Duodenal mucosa (tissue), 2 donors: ENCODE data around the gene SLCO2A1.

ENCODE experiments used
- H3K27ac ChIP-seq: one replicate; pipeline ENCODE4 v1.7.0; 2013; ENCODE audit warnings: low read depth, low read length
- H3K27me3 ChIP-seq, 2 donors: one replicate each; pipeline ENCODE4 v1.7.0; 2013; ENCODE audit warnings: low read length in 2 of 2, control low read depth in 1 of 2; ENCODE audit not compliant: insufficient read depth in 2 of 2, control insufficient read depth in 1 of 2
- H3K36me3 ChIP-seq, 2 donors: one replicate each; pipeline ENCODE4 v1.7.0; 2013; ENCODE audit warnings: low read length in 2 of 2, control low read depth in 1 of 2; ENCODE audit not compliant: insufficient read depth in 2 of 2, control insufficient read depth in 1 of 2
- H3K4me1 ChIP-seq, 2 donors: one replicate each; pipeline ENCODE4 v1.7.0; 2013; ENCODE audit warnings: low read length in 2 of 2, control low read depth in 1 of 2; ENCODE audit not compliant: insufficient read depth in 2 of 2, control insufficient read depth in 1 of 2
- H3K4me3 ChIP-seq, 2 donors: one replicate each; pipeline ENCODE4 v1.7.0; 2013; ENCODE audit warnings: low read length in 2 of 2, low read depth in 1 of 2
- H3K9ac ChIP-seq, 2 donors: one replicate each; pipeline ENCODE4 v1.7.0; 2013; ENCODE audit warnings: low read length in 2 of 2, low read depth in 1 of 2
- H3K9me3 ChIP-seq, 2 donors: one replicate each; pipeline ENCODE4 v1.7.0; 2013; ENCODE audit warnings: low read length in 2 of 2, control low read depth in 1 of 2; ENCODE audit not compliant: control insufficient read depth in 1 of 2

SLCO2A1 gene

DNA sequence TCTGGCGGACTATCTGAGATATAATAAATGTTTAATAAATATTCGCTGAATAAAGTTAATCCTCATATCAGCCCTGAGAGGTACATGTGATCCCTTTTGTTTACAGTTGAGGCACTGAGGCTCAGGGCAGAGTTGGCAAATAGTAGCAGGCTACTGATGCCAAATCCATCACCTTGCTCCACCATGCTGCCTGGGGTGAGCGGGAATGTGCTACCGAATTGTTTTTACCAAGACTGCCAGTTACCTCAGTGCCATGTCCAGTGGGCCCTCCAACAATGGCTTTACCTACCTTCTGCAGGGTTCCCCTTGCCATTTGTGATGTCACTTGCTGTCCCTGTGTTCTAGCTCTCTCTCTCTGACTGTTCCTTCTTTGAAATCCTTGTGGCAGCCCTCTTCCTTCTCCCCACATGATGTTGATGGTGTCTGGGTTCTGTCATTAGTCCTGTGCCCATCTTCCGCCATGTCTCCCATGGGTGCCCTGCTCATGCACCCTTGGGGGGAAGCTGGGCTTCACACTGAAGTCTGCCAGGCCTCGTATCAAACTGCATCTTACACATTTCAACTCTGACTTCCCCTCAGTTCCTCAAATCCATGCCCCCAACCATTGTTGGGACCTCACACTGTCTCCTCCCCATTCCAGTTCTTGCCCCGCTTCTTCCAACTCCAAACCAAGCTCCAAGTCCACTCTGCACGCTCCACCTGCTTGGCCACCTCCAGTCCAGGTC is 35.4 kb downstream of the SLCO2A1 start:
- Histone ChIP-seq H3K27me3 (no peaks in the 10 kb centered on the region), H3K9ac (no peak overlapping the region), H3K4me1 (peaks cover 4 to 14% of the 10 kb centered on the region in 2 donors), H3K36me3 (no peaks in the 10 kb centered on the region), H3K4me3 (no peak overlapping the region), H3K27ac (no peak overlapping the region), H3K9me3 (no peaks in the 10 kb centered on the region)

DNA sequence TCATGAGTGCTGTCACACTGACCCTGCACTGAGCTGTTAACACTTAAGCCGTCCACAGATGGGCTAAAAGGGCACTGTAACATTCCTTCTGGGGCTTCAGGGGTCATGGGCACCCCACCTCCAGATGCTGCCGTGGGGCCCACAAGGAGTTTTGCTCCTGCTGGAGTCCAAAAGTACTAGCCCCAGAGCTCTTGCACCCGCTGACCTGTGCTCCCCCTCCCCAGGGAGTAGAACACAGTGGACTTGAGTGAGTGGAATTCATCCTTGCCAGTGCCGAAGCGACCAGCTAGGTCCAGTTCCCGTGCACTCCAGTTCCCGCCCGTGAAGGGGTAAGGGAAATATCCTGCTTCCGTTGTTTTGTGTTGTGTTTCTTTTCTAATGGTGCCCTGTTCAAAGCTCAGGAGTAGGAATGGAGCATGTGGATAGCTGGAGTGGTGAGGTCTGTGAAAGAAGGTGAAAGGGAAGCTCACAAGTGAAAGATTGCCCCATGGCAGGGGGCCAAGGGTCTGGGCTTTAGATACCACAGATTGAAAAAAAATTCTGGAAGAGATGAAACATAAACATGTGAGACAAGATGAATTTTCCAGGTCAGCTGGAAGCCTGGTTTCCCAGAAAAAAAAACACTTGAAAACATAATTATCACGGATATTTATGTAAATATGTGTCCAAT is 36.6 kb downstream of the SLCO2A1 start:
- H3K4me3 ChIP-seq, result no peak overlapping the region
- H3K9me3 ChIP-seq, result no peaks in the 10 kb centered on the region
- peaks cover 16 to 25% of the 10 kb centered on the region in 2 donors for H3K4me1 ChIP-seq
- no peaks in the 10 kb centered on the region for H3K27me3 ChIP-seq
- H3K9ac ChIP-seq, result no peak overlapping the region
- H3K27ac ChIP-seq, result no peak overlapping the region
- no peaks in the 10 kb centered on the region for H3K36me3 ChIP-seq

DNA sequence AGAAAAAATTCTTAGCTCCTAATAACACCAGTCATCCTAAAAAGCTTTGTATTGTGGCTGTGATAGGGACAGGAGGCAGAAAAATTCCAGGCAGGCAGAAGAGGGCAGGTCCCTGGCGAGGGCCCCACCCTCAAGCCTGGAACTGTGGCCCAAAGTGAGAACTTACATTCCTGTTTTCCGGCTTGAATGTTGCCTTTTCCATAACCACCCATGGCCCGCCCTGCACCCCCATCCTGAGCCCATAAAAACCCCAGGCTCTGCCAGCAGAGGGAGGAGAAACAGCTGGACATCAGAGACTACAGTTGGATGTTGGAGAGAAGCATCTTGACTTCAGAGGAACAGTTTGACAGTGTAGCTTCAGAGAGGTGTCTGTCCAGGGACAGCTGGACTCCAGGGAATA is 37.3 kb downstream of the SLCO2A1 start:
- no peaks in the 10 kb centered on the region for H3K27me3 ChIP-seq
- no peak overlapping the region for H3K27ac ChIP-seq
- peaks cover 22 to 32% of the 10 kb centered on the region in 2 donors for H3K4me1 ChIP-seq
- H3K9ac ChIP-seq, result no peak overlapping the region
- H3K4me3 ChIP-seq, result no peak overlapping the region
- H3K36me3 ChIP-seq, result no peaks in the 10 kb centered on the region
- H3K9me3 ChIP-seq, result no peaks in the 10 kb centered on the region

DNA sequence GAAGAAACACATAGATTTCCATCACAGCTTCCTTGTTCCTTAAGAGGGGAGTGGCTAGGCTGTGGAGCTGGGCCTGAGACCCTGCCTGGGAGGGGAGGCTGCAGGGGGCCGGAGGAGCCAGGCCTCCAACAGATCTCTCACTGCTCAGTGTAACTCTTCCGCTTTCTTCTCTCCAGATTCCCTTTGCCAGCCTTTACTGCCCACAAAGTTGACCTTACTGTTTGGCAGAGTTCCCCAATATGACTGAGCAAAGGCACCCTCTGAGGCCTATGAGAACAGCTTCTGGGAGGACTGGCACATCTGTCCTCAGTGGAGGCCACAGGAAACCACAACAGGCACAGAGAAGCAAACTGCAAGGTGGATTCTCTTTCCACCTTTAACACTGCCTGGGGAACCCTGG is 38.1 kb downstream of the SLCO2A1 start:
- H3K27ac ChIP-seq, result no peak overlapping the region
- no peak overlapping the region for H3K9ac ChIP-seq
- no peak overlapping the region for H3K4me3 ChIP-seq
- no peaks in the 10 kb centered on the region for H3K36me3 ChIP-seq
- H3K27me3 ChIP-seq, result no peaks in the 10 kb centered on the region
- peaks cover 24 to 33% of the 10 kb centered on the region in 2 donors for H3K4me1 ChIP-seq
- no peaks in the 10 kb centered on the region for H3K9me3 ChIP-seq

DNA sequence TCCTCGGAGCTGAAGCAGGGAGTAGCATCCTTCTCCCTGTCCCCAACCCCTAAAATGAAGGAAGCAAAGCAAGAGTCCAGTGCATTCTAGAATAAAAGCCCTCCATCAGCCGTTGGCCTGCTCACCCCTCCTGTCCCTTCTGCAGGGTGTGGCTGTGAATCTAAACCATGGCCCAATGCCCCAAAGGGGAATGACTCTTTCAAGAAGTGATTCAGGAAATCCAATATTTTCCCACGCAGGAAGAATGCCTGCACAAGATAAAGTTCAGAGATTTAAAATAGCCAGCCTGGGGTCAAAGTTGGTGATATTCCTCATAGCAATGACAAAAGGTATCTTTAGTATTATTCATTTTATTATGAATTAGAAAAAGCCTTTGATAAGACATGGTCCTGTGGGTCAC is 38.5 kb downstream of the SLCO2A1 start:
- Histone ChIP-seq H3K36me3 (no peaks in the 10 kb centered on the region), H3K4me3 (no peak overlapping the region), H3K9me3 (no peaks in the 10 kb centered on the region), H3K27ac (no peak overlapping the region), H3K4me1 (peaks cover 28 to 33% of the 10 kb centered on the region in 2 donors), H3K27me3 (no peaks in the 10 kb centered on the region), H3K9ac (no peak overlapping the region)

DNA sequence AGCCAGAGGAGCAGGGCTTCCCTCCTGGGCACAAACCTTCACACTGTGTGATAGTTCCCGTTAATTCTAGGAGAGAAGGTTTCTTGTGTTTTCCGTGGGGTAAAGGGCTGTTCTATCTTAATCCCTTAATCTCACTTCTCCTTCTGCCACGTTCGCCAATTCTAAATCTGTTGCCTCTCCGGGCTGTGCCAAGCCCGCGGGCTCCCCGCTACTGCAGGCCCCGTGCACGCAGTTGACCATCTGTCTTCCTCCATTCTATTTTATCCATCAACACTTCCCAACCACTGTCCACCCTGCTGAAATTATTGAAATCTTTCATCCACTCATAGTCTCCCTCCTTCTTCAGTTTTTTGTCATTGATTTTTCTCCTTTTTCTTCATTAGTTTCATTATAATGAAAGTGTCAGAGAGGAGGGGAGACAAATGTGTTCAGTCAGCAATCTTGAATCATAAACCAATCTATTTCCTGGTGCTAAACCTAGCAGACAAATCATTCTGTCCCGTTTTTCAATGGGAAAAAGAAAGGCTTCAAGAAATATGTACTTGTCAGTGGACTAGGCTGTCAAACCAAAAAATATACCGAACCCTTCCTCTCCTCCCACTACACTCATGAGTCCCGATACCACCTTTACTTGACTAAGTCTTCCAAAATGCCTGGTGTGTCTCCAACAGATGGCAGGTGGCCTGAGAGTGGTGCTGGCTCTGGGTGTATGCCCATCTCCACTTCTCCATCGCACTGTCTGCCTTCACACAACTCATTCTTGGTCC is 39.6 kb downstream of the SLCO2A1 start:
- Histone ChIP-seq H3K4me1 (peaks cover 28 to 33% of the 10 kb centered on the region in 2 donors), H3K36me3 (no peaks in the 10 kb centered on the region), H3K27me3 (no peaks in the 10 kb centered on the region), H3K27ac (no peak overlapping the region), H3K9ac (no peak overlapping the region), H3K9me3 (no peaks in the 10 kb centered on the region), H3K4me3 (no peak overlapping the region)

DNA sequence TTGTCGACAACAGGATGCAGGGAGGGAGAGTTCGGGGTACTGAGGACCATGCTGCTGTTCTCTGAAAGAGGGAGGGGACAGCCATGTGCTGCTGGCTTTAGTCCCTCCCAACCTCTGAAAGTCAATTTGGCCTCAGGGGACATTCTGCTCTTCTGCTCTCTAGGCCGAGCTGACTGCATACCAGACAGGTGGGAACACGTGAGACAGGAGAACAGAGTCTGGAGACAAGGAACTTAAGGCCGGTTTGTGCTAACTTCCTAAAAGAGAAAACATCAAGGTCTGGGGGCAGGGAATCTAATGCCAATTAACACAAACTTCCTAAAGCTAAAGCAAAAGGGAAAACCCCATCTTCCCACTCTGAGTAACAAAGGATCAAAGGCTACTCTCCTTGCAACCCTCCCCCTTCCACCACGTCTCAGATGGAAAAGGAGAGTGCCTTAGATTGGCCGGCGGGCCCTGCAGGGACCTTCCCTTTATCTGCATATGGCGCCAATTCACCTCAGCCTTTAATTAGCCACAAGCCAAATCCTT is 41.0 kb downstream of the SLCO2A1 start:
- no peak overlapping the region for H3K4me3 ChIP-seq
- H3K4me1 ChIP-seq, result peaks cover 28 to 33% of the 10 kb centered on the region in 2 donors
- H3K27ac ChIP-seq, result no peak overlapping the region
- H3K36me3 ChIP-seq, result no peaks in the 10 kb centered on the region
- no peaks in the 10 kb centered on the region for H3K9me3 ChIP-seq
- H3K27me3 ChIP-seq, result no peaks in the 10 kb centered on the region
- H3K9ac ChIP-seq, result no peak overlapping the region

DNA sequence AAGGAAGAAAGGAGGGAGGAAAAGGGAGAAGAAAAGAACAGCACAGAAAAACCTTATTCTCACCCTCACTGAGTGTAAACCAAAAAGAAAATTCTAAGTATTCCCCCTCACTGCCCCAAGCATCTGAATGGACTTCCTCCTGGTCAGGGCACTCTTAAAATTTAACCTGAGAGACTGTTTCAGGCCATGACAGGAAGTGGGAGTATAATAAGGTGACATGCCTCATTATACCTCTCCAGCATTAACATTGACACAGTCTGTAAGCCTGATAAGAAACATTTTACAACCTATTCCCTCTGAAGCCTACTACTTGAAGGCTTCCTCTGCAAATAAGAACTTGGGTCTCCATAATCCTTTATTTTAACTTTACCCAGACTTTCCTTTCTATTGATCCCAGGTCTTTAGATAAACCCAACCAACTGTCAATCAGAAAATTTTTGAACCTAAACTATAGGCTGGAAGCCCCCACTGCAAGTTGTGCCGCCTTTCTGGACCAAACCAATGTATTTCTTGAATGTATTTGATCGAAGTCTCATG is 41.7 kb downstream of the SLCO2A1 start:
- Histone ChIP-seq H3K27ac (no peak overlapping the region), H3K36me3 (no peaks in the 10 kb centered on the region), H3K4me1 (peaks cover 28 to 33% of the 10 kb centered on the region in 2 donors), H3K9me3 (no peaks in the 10 kb centered on the region), H3K4me3 (no peak overlapping the region), H3K9ac (no peak overlapping the region), H3K27me3 (no peaks in the 10 kb centered on the region)

DNA sequence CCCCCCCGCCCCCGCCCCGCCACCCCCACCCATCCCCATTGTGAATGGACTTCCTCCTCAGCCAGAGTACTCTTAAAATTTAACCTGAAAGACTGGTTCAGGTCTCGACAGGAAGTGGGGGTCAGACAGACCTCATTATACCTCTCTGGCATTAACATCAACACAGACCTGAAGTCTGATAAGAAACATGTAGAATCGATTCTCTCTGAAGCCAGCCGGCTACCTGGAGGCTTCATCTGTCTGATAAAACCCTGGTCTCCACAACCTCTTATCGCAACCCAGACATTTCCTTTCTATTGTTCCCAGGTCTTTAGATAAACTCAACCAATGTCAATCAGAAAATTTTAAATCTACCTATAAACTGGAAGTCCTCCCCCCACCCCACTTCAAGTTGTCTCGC is 42.6 kb downstream of the SLCO2A1 start:
- Histone ChIP-seq H3K27me3 (no peaks in the 10 kb centered on the region), H3K36me3 (no peaks in the 10 kb centered on the region), H3K27ac (no peak overlapping the region), H3K4me3 (no peak overlapping the region), H3K4me1 (peaks cover 28 to 30% of the 10 kb centered on the region in 2 donors), H3K9ac (no peak overlapping the region), H3K9me3 (no peaks in the 10 kb centered on the region)

DNA sequence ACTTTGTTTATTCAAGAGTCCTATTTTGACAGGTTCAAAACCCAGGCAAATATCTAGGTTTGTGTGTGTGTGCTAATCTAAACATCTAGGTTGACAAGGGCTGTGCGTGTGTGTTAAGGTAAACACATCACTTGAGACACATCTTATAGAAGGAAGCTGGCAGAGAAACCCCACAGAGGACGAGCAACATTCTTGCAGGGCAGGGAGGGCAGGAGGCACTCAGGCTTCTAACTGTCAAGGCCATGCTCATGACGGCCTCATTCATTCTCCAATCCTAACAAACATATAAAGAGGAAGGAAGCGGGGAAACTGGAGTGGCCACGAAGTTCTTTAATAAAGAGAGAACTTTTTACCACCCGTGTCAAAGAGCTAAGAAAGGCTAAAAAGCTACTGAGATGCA is 43.4 kb downstream of the SLCO2A1 start:
- Histone ChIP-seq H3K4me1 (peaks cover 26 to 28% of the 10 kb centered on the region in 2 donors), H3K27ac (no peak overlapping the region), H3K36me3 (no peaks in the 10 kb centered on the region), H3K9me3 (no peaks in the 10 kb centered on the region), H3K9ac (no peak overlapping the region), H3K27me3 (no peaks in the 10 kb centered on the region), H3K4me3 (no peak overlapping the region)
